ENCODE measurements around the gene MAPK14. TPM values are rescaled to one million over a fixed set of nuclear protein-coding genes. Genes with fewer than 3 reads are reported as not detected.

Gene MAPK14
- total and polyA plus RNA-seq, 5 donors from 2014 or later, result 44.6 to 65.0 (median 53.8) TPM

DNA sequence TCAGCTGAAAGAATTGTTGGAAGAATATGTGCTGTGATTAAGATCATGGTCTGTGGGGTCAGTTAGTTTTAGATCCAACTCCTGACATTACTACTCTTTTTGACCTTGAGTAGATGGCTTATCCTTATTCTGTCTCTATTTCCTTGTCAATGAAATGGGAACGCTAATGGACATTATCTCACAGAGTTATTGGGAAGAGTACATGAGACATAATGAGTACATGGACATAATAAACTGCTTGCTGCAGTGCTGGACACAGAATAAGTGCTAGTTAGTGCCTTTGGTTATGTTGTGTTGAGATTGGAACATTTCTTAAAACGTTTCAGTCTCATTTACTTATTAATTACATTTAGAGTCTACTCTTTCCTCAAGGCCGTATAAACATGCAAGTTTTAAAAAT lies 42.6 kb downstream of the MAPK14 start:
- peaks cover 7% of the 10 kb centered on the region for H3K36me3 ChIP-seq (ENCODE audit: control insufficient read depth, insufficient read depth, low read length)
- no peaks in the 10 kb centered on the region for H3K27me3 Mint-ChIP-seq
- peaks cover 0 to 2% (median 0%) of the 10 kb centered on the region in 7 donors for H3K9me3 Mint-ChIP-seq
- no peak overlapping the region for H3K4me3 ChIP-seq (ENCODE audit: low read depth, low read length)
- peaks cover 4% of the 10 kb centered on the region for H3K36me3 Mint-ChIP-seq
- H3K27ac ChIP-seq (ENCODE audit: insufficient read depth, low read length, poor library complexity, severe bottlenecking), result no peak overlapping the region
- DNase-seq, result no peak
- H3K4me3 Mint-ChIP-seq, result no peak overlapping the region
- peaks cover 4% of the 10 kb centered on the region for H3K4me1 ChIP-seq (ENCODE audit: control insufficient read depth, insufficient read depth, low read length, poor library complexity, severe bottlenecking)
- H3K9me3 ChIP-seq (ENCODE audit: control insufficient read depth in 2 of 2, low read length in 2 of 2), result no peaks in the 10 kb centered on the region
- peaks cover 50 to 63% (median 60%) of the 10 kb centered on the region in 4 donors for H3K4me1 Mint-ChIP-seq
- ATAC-seq (ENCODE audit: low read depth in 2 of 2), result no peak
- no peaks in the 10 kb centered on the region for H3K27me3 ChIP-seq (ENCODE audit: control insufficient read depth, insufficient read depth, low read length)
- peak overlapping the region in 1 of 3 donors; percentile 67 for H3K27ac Mint-ChIP-seq

DNA sequence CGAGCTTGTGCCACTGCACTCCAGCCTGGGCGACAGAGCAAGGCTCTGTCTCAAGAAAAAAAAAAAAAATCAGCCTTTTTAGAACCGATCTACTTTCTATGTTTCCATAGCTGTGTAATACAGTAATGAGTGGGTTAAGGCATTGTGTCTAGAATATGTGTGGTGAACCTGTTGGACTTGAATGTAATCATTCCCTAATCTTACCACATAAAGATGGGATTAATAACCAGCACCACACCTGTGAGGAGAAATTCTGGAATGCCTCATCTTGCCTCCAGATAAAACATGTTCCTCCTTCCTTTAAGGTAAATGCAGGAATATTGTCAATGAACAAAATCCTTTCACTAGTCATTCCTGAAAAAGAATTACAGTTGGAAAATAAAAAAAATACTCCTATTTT lies 43.7 kb downstream of the MAPK14 start:
- Mint-ChIP-seq H3K4me1 (peaks cover 41 to 61% (median 54%) of the 10 kb centered on the region in 4 donors), H3K4me3 (no peak overlapping the region), H3K27me3 (no peaks in the 10 kb centered on the region), H3K9me3 (peaks cover 0 to 2% (median 0%) of the 10 kb centered on the region in 7 donors), H3K36me3 (peaks cover 7% of the 10 kb centered on the region), H3K27ac (peak overlapping the region in 2 of 3 donors; percentile 30 to 77)
- Histone ChIP-seq H3K4me3 (ENCODE audit: low read depth, low read length) (no peak overlapping the region), H3K27me3 (ENCODE audit: control insufficient read depth, insufficient read depth, low read length) (no peaks in the 10 kb centered on the region), H3K9me3 (ENCODE audit: control insufficient read depth in 2 of 2, low read length in 2 of 2) (no peaks in the 10 kb centered on the region), H3K27ac (ENCODE audit: insufficient read depth, low read length, poor library complexity, severe bottlenecking) (no peak overlapping the region), H3K36me3 (ENCODE audit: control insufficient read depth, insufficient read depth, low read length) (peaks cover 13% of the 10 kb centered on the region), H3K4me1 (ENCODE audit: control insufficient read depth, insufficient read depth, low read length, poor library complexity, severe bottlenecking) (peaks cover 4% of the 10 kb centered on the region)
- no peak for ATAC-seq (ENCODE audit: low read depth in 2 of 2)
- no peak for DNase-seq

- Mint-ChIP-seq H3K27ac (peak overlapping the region; percentile 30 to 77 (median 63)), H3K4me3 (no peak overlapping the region), H3K36me3 (peaks cover 10% of the 10 kb centered on the region), H3K4me1 (peaks cover 36 to 59% (median 49%) of the 10 kb centered on the region in 4 donors), H3K9me3 (peaks cover 0 to 2% (median 0%) of the 10 kb centered on the region in 7 donors), H3K27me3 (no peaks in the 10 kb centered on the region)
- Histone ChIP-seq H3K36me3 (ENCODE audit: control insufficient read depth, insufficient read depth, low read length) (peaks cover 17% of the 10 kb centered on the region), H3K4me3 (ENCODE audit: low read depth, low read length) (no peak overlapping the region), H3K27ac (ENCODE audit: insufficient read depth, low read length, poor library complexity, severe bottlenecking) (no peak overlapping the region), H3K9me3 (ENCODE audit: control insufficient read depth in 2 of 2, low read length in 2 of 2) (no peaks in the 10 kb centered on the region), H3K4me1 (ENCODE audit: control insufficient read depth, insufficient read depth, low read length, poor library complexity, severe bottlenecking) (peaks cover 4% of the 10 kb centered on the region), H3K27me3 (ENCODE audit: control insufficient read depth, insufficient read depth, low read length) (no peaks in the 10 kb centered on the region)
- no peak for ATAC-seq (ENCODE audit: low read depth in 2 of 2)
- DNase-seq, result no peak
These were observed 44.1 kb downstream of the MAPK14 start for GRCh38 chr6:36071714-36072113.

DNA sequence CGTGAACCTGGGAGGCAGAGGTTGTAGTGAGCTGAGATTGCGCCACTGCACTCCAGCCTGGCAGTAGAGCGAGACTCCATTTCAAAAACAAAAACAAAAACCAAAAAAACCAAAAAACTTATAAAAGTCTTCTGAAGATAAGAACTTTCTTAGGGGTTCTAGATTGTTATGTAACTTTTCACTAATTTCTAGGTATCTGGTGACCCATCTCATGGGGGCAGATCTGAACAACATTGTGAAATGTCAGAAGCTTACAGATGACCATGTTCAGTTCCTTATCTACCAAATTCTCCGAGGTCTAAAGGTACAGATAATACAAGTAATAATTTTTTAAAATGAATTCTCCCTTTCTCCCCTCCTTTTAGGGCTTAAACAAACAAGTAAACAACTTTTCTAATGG lies 45.1 kb downstream of the MAPK14 start:
- Mint-ChIP-seq H3K27me3 (no peaks in the 10 kb centered on the region), H3K4me3 (no peak overlapping the region), H3K4me1 (peaks cover 37 to 56% (median 43%) of the 10 kb centered on the region in 4 donors), H3K9me3 (peaks cover 0 to 1% (median 0%) of the 10 kb centered on the region in 7 donors), H3K27ac (peak overlapping the region in 2 of 3 donors; percentile 74 to 77), H3K36me3 (peaks cover 10% of the 10 kb centered on the region)
- DNase-seq (no peak), ATAC-seq (ENCODE audit: low read depth in 2 of 2) (no peak)
- Histone ChIP-seq H3K27me3 (ENCODE audit: control insufficient read depth, insufficient read depth, low read length) (no peaks in the 10 kb centered on the region), H3K4me3 (ENCODE audit: low read depth, low read length) (no peak overlapping the region), H3K4me1 (ENCODE audit: control insufficient read depth, insufficient read depth, low read length, poor library complexity, severe bottlenecking) (peaks cover 4% of the 10 kb centered on the region), H3K9me3 (ENCODE audit: control insufficient read depth in 2 of 2, low read length in 2 of 2) (no peaks in the 10 kb centered on the region), H3K27ac (ENCODE audit: insufficient read depth, low read length, poor library complexity, severe bottlenecking) (no peak overlapping the region), H3K36me3 (ENCODE audit: control insufficient read depth, insufficient read depth, low read length) (peaks cover 27% of the 10 kb centered on the region)

DNA sequence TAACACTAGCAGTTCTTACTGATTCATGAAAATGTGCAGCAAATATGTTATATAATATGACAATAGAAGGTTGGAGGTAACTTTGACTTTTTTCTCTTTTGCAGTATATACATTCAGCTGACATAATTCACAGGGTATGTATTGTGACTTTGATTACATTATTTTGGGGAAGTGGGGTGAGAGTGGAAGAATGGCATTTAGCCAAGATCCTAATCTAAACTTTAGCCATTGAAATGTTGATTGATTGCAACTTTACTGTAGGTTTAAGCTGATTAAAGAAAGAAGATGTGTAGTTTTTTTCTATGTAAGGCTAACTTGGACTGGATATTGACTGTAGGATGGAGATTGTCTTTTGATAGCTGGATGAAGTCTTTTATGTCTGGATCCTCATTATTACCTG lies 46.0 kb downstream of the MAPK14 start:
- H3K27me3 Mint-ChIP-seq, result no peaks in the 10 kb centered on the region
- no peak overlapping the region for H3K4me3 Mint-ChIP-seq
- H3K27ac ChIP-seq (ENCODE audit: insufficient read depth, low read length, poor library complexity, severe bottlenecking), result no peak overlapping the region
- H3K9me3 ChIP-seq (ENCODE audit: control insufficient read depth in 2 of 2, low read length in 2 of 2), result no peaks in the 10 kb centered on the region
- H3K36me3 Mint-ChIP-seq, result peaks cover 10% of the 10 kb centered on the region
- ATAC-seq (ENCODE audit: low read depth in 2 of 2), result no peak
- DNase-seq, result no peak
- peaks cover 28 to 48% (median 34%) of the 10 kb centered on the region in 4 donors for H3K4me1 Mint-ChIP-seq
- no peaks in the 10 kb centered on the region for H3K27me3 ChIP-seq (ENCODE audit: control insufficient read depth, insufficient read depth, low read length)
- H3K4me1 ChIP-seq (ENCODE audit: control insufficient read depth, insufficient read depth, low read length, poor library complexity, severe bottlenecking), result peaks cover 2% of the 10 kb centered on the region
- no peaks in the 10 kb centered on the region for H3K9me3 Mint-ChIP-seq
- H3K27ac Mint-ChIP-seq, result peak overlapping the region in 2 of 3 donors; percentile 3 to 38
- no peak overlapping the region for H3K4me3 ChIP-seq (ENCODE audit: low read depth, low read length)
- H3K36me3 ChIP-seq (ENCODE audit: control insufficient read depth, insufficient read depth, low read length), result peaks cover 36% of the 10 kb centered on the region

DNA sequence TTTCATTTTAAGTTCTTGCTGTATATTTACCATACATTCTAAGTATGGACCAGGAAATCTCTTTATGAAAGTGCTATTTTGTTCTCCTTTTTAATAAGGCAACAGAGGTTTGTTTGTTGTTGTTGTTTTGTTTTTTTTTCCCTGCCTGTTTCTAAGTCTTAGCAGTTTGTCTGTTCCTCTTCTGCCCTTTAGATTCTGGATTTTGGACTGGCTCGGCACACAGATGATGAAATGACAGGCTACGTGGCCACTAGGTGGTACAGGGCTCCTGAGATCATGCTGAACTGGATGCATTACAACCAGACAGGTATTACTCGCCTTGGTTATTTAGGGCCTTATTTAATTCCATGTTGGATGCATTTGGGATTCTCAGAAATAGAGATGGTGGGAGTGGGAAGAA lies 48.0 kb downstream of the MAPK14 start:
- no peaks in the 10 kb centered on the region for H3K27me3 Mint-ChIP-seq
- H3K27ac Mint-ChIP-seq, result peak overlapping the region in 2 of 3 donors; percentile 18 to 28
- H3K4me1 ChIP-seq (ENCODE audit: control insufficient read depth, insufficient read depth, low read length, poor library complexity, severe bottlenecking), result no peaks in the 10 kb centered on the region
- no peak overlapping the region for H3K27ac ChIP-seq (ENCODE audit: insufficient read depth, low read length, poor library complexity, severe bottlenecking)
- H3K9me3 ChIP-seq (ENCODE audit: control insufficient read depth in 2 of 2, low read length in 2 of 2), result no peaks in the 10 kb centered on the region
- no peak for ATAC-seq (ENCODE audit: low read depth in 2 of 2)
- H3K4me3 ChIP-seq (ENCODE audit: low read depth, low read length), result no peak overlapping the region
- H3K4me1 Mint-ChIP-seq, result peaks cover 12 to 42% (median 20%) of the 10 kb centered on the region in 4 donors
- H3K36me3 ChIP-seq (ENCODE audit: control insufficient read depth, insufficient read depth, low read length), result peaks cover 55% of the 10 kb centered on the region
- H3K27me3 ChIP-seq (ENCODE audit: control insufficient read depth, insufficient read depth, low read length), result no peaks in the 10 kb centered on the region
- no peak overlapping the region for H3K4me3 Mint-ChIP-seq
- H3K36me3 Mint-ChIP-seq, result peaks cover 24% of the 10 kb centered on the region
- H3K9me3 Mint-ChIP-seq, result peaks cover 0 to 2% (median 0%) of the 10 kb centered on the region in 7 donors
- DNase-seq, result peak in 2 of 3 donors; percentile 17 to 40

DNA sequence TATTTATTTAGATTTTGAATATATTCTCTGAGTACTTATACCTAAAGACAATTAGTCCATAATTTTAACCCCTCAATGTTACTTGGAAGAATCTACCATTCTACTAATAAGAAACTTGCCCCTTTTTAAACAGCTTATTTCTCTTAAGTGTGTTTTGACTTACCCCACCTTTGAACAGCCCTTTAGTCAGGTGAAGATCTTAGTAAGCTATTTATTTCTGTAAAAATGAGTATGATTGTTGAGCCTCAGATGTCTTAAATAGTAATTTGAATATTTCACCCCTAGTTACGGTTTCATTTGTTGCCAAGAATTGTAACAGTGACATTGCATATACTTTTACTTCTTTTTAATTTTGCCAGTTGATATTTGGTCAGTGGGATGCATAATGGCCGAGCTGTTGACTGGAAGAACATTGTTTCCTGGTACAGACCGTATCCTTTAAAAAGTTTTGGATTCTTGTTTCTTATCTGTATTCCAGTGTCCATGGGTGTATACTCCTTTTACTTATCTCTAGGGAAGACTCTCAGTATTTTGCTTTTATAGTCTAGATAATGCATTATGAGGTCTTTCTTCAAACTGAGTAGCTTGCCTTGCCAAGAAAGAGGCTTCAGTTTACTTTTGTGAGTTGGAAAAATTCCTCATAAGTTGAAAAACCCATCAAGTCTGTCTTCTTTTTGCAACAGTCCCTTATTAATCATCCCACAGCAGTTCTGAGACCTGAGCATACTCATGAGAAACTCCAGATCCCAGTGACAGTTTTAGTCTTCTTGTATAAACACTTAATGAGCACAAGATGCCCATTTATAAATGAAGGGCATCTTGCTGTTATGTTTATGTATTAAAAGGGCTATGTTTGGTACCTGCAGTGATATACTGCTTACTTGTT lies 48.8 kb downstream of the MAPK14 start:
- ATAC-seq (ENCODE audit: low read depth in 2 of 2), result no peak
- Histone ChIP-seq H3K4me1 (ENCODE audit: control insufficient read depth, insufficient read depth, low read length, poor library complexity, severe bottlenecking) (no peaks in the 10 kb centered on the region), H3K4me3 (ENCODE audit: low read depth, low read length) (no peak overlapping the region), H3K9me3 (ENCODE audit: control insufficient read depth in 2 of 2, low read length in 2 of 2) (no peaks in the 10 kb centered on the region), H3K27me3 (ENCODE audit: control insufficient read depth, insufficient read depth, low read length) (no peaks in the 10 kb centered on the region), H3K36me3 (ENCODE audit: control insufficient read depth, insufficient read depth, low read length) (peaks cover 62% of the 10 kb centered on the region), H3K27ac (ENCODE audit: insufficient read depth, low read length, poor library complexity, severe bottlenecking) (no peak overlapping the region)
- DNase-seq, result no peak
- Mint-ChIP-seq H3K4me1 (peaks cover 16 to 42% (median 20%) of the 10 kb centered on the region in 4 donors), H3K27ac (peak overlapping the region in 1 of 3 donors; percentile 28), H3K36me3 (peaks cover 31% of the 10 kb centered on the region), H3K27me3 (no peaks in the 10 kb centered on the region), H3K4me3 (no peak overlapping the region), H3K9me3 (peaks cover 0 to 2% (median 0%) of the 10 kb centered on the region in 7 donors)
